HG02943 (cell line): ENCODE measurements around the gene GALE.

Experiments used
- ATAC-seq: cut with Tn5 transposase; IDR thresholded peaks from one replicate; pipeline ENCODE4 v1.9.1; 2021; ENCODE audit warnings: mild to moderate bottlenecking, low read depth, moderate library complexity; ENCODE audit not compliant: unreplicated experiment

GALE gene

GRCh38 chr1:23759277-23759676 lies 41.3 kb downstream of the GALE start:
- no peak for ATAC-seq

- ATAC-seq: no peak
Measured at GRCh38 chr1:23757812-23758211, 42.7 kb downstream of the GALE start.

- no peak for ATAC-seq
Measured at GRCh38 chr1:23756676-23757075, 43.9 kb downstream of the GALE start.

- no peak for ATAC-seq
Measured at GRCh38 chr1:23752909-23753308, 47.6 kb downstream of the GALE start.

GRCh38 chr1:23751815-23752200 lies 48.7 kb downstream of the GALE start:
- ATAC-seq: no peak

- no peak for ATAC-seq
Measured at GRCh38 chr1:23751050-23751814, 49.3 kb downstream of the GALE start.

GRCh38 chr1:23748016-23748415 lies 52.5 kb downstream of the GALE start:
- ATAC-seq: no peak
